Karpas-422 (cell line): ENCODE data around the gene KCNQ1. TPM values are rescaled to one million over a fixed set of nuclear protein-coding genes. Genes with fewer than 3 reads are reported as not detected.

ENCODE experiments used
- DNase-seq: peaks from one replicate; pipeline ENCODE4 v3.0.0-alpha.2; 2015
- H2AFZ ChIP-seq: fragments of 200-600 bp; sonication (generic); 2 replicates; pipeline ENCODE4 v1.6.1; 2014; ENCODE audit warnings: antibody characterized with exemption, low read length, mixed read lengths
- H3K27ac ChIP-seq: fragments of 200-600 bp; sonication (generic); 2 replicates; pipeline ENCODE4 v1.5.1; 2014; ENCODE audit warnings: mild to moderate bottlenecking, low read length, moderate library complexity
- H3K27me3 ChIP-seq: fragments of 200-600 bp; sonication (generic); 2 replicates; pipeline ENCODE4 v1.6.1; 2014; ENCODE audit warnings: low read length, mixed read lengths
- H3K36me3 ChIP-seq: fragments of 200-600 bp; sonication (generic); 2 replicates; pipeline ENCODE4 v1.6.1; 2014; ENCODE audit warnings: low read length, mixed read lengths; ENCODE audit not compliant: insufficient read depth
- H3K4me1 ChIP-seq: fragments of 200-600 bp; sonication (generic); 2 replicates; pipeline ENCODE4 v1.6.1; 2014; ENCODE audit warnings: mild to moderate bottlenecking, low read length, mixed read lengths
- H3K4me2 ChIP-seq: fragments of 200-600 bp; sonication (generic); 2 replicates; pipeline ENCODE4 v1.6.1; 2014; ENCODE audit warnings: low read length, low read depth, mild to moderate bottlenecking; ENCODE audit not compliant: poor library complexity, severe bottlenecking
- H3K4me3 ChIP-seq: fragments of 200-600 bp; sonication (generic); 2 replicates; pipeline ENCODE4 v1.5.1; 2014; ENCODE audit warnings: mild to moderate bottlenecking, antibody characterized with exemption, low read length, mixed read lengths
- H3K79me2 ChIP-seq: fragments of 200-600 bp; sonication (generic); 2 replicates; pipeline ENCODE4 v1.6.1; 2014; ENCODE audit warnings: mild to moderate bottlenecking, low read length, mixed read lengths
- H3K9ac ChIP-seq: fragments of 200-600 bp; sonication (generic); 2 replicates; pipeline ENCODE4 v1.6.0; 2014; ENCODE audit warnings: low read length
- H3K9me2 ChIP-seq: fragments of 200-600 bp; sonication (generic), shearing (Covaris generic); replicated peaks from 2 replicates; pipeline ENCODE4 v1.6.0; 2014; ENCODE audit warnings: mild to moderate bottlenecking, low read length, moderate library complexity; ENCODE audit not compliant: insufficient read depth
- H3K9me3 ChIP-seq: fragments of 300-700, 200-600 bp; sonication (generic); 2 replicates; pipeline ENCODE4 v1.6.1; 2014; ENCODE audit warnings: low read length, mixed read lengths
- H4K20me1 ChIP-seq: fragments of 200-600 bp; sonication (generic); 2 replicates; pipeline ENCODE4 v1.6.1; 2014; ENCODE audit warnings: mild to moderate bottlenecking, antibody characterized with exemption, low read length, low read depth; ENCODE audit not compliant: insufficient read depth
- total RNA-seq: library from RNA; depleted of rRNA; stranded (reverse); fragments of >200 nt; shearing (Covaris generic); gene quantifications from 2 replicates; pipeline ENCODE4 v1.2.3, GENCODE V29; 2014; ENCODE audit warnings: low replicate concordance

KCNQ1 gene
- total RNA-seq, 1 experiment from 2014 or later, result not detected

- Histone ChIP-seq H3K9me2 (no peaks in the 10 kb centered on the region), H3K4me2 (no peak overlapping the region), H3K4me1 (no peaks in the 10 kb centered on the region), H3K9ac (no peak overlapping the region), H3K4me3 (no peak overlapping the region), H3K36me3 (no peaks in the 10 kb centered on the region), H4K20me1 (no peaks in the 10 kb centered on the region), H3K9me3 (no peaks in the 10 kb centered on the region), H2AFZ (no peak overlapping the region), H3K79me2 (no peaks in the 10 kb centered on the region), H3K27ac (no peak overlapping the region), H3K27me3 (no peaks in the 10 kb centered on the region)
- no peak for DNase-seq
Observed at GRCh38 chr11:2858995-2859698, 414.3 kb downstream of the KCNQ1 start.

DNA sequence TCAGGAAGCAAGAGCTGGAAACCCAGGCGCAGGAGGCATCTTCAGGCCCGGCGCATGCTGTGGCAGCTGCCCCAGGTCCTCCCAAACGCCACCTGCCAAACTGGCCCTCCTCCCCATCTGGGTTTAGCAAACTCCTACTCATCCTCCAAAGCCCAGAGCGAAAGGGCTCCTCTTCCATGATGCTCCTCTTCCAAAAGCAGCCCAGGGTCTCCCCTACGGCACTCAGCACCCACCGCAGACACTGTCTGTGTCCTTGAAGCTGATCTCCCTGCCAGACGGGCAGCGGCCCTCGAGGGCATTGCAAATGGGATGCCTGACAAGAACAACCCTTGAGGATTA is 414.9 kb downstream of the KCNQ1 start:
- H3K4me3 ChIP-seq, result no peak overlapping the region
- no peak overlapping the region for H3K9ac ChIP-seq
- no peaks in the 10 kb centered on the region for H3K27me3 ChIP-seq
- H3K27ac ChIP-seq, result no peak overlapping the region
- H4K20me1 ChIP-seq, result no peaks in the 10 kb centered on the region
- H3K79me2 ChIP-seq, result no peaks in the 10 kb centered on the region
- no peaks in the 10 kb centered on the region for H3K9me3 ChIP-seq
- H3K4me1 ChIP-seq, result no peaks in the 10 kb centered on the region
- no peak for DNase-seq
- H3K36me3 ChIP-seq, result no peaks in the 10 kb centered on the region
- no peak overlapping the region for H3K4me2 ChIP-seq
- no peak overlapping the region for H2AFZ ChIP-seq
- H3K9me2 ChIP-seq, result no peaks in the 10 kb centered on the region

GRCh38 chr11:2860636-2861035 is 415.8 kb downstream of the KCNQ1 start:
- H3K4me2 ChIP-seq, result no peak overlapping the region
- no peak for DNase-seq
- H3K4me3 ChIP-seq, result no peak overlapping the region
- no peaks in the 10 kb centered on the region for H3K79me2 ChIP-seq
- no peaks in the 10 kb centered on the region for H3K27me3 ChIP-seq
- H3K9ac ChIP-seq, result no peak overlapping the region
- H4K20me1 ChIP-seq, result no peaks in the 10 kb centered on the region
- H2AFZ ChIP-seq, result no peak overlapping the region
- no peak overlapping the region for H3K27ac ChIP-seq
- H3K9me3 ChIP-seq, result no peaks in the 10 kb centered on the region
- no peaks in the 10 kb centered on the region for H3K4me1 ChIP-seq
- no peaks in the 10 kb centered on the region for H3K36me3 ChIP-seq
- no peaks in the 10 kb centered on the region for H3K9me2 ChIP-seq

GRCh38 chr11:2862395-2863275 is 417.8 kb downstream of the KCNQ1 start:
- Histone ChIP-seq H3K36me3 (no peaks in the 10 kb centered on the region), H3K9ac (no peak overlapping the region), H4K20me1 (no peaks in the 10 kb centered on the region), H3K27ac (no peak overlapping the region), H2AFZ (no peak overlapping the region), H3K4me1 (no peaks in the 10 kb centered on the region), H3K4me2 (no peak overlapping the region), H3K9me2 (no peaks in the 10 kb centered on the region), H3K9me3 (no peaks in the 10 kb centered on the region), H3K27me3 (no peaks in the 10 kb centered on the region), H3K4me3 (no peak overlapping the region), H3K79me2 (no peaks in the 10 kb centered on the region)
- no peak for DNase-seq

DNA sequence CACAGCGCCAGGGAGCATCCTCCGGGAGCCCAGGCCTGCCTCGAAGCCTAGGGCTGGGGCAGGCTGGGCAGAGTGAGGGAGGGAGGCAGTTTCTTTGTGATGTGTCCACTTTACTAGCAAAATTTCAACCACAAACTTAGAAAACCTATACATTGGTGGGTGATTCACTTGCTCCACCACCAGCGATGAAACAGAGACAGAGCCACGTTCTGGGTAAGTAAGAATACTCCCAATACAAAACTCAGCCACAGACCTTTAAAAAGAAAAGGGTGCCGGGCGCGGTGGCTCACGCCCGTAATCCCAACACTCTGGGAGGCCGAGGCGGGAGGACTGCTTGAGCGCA is 418.4 kb downstream of the KCNQ1 start:
- DNase-seq, result no peak

DNA sequence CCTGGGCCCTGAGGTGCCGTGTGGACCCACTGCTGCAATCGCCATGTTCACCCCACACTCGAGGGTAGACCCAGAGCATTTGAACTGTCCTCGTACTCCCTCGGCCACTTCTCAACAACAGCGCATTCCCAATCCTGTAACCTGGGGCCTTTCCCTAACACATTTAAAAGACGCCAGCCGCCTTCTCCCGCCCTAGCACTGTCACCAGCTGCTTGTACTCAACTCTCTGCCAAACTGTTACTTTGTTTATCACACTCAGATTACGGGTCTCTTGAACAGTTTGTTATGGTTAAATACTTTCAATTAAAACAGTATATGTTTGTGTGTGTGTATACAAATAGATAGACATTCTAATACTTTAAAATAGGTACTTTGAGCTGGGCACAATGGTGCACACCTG is 420.1 kb downstream of the KCNQ1 start:
- Histone ChIP-seq H4K20me1 (no peaks in the 10 kb centered on the region), H3K27me3 (no peaks in the 10 kb centered on the region), H3K4me2 (no peak overlapping the region), H3K27ac (no peak overlapping the region), H3K9me3 (no peaks in the 10 kb centered on the region), H3K9ac (no peak overlapping the region), H3K4me3 (no peak overlapping the region), H3K79me2 (no peaks in the 10 kb centered on the region), H3K4me1 (no peaks in the 10 kb centered on the region), H2AFZ (no peak overlapping the region), H3K36me3 (no peaks in the 10 kb centered on the region), H3K9me2 (no peaks in the 10 kb centered on the region)
- DNase-seq, result no peak

More for the DNA sequence above, 418.4 kb downstream of the KCNQ1 start:
- no peaks in the 10 kb centered on the region for H3K4me1 ChIP-seq
- H3K9me2 ChIP-seq, result no peaks in the 10 kb centered on the region
- H3K9ac ChIP-seq, result no peak overlapping the region
- no peak overlapping the region for H3K4me3 ChIP-seq
- H3K27me3 ChIP-seq, result no peaks in the 10 kb centered on the region
- H3K4me2 ChIP-seq, result no peak overlapping the region
- H3K79me2 ChIP-seq, result no peaks in the 10 kb centered on the region
- no peaks in the 10 kb centered on the region for H4K20me1 ChIP-seq
- H3K27ac ChIP-seq, result no peak overlapping the region
- H3K36me3 ChIP-seq, result no peaks in the 10 kb centered on the region
- no peak overlapping the region for H2AFZ ChIP-seq
- H3K9me3 ChIP-seq, result no peaks in the 10 kb centered on the region

DNA sequence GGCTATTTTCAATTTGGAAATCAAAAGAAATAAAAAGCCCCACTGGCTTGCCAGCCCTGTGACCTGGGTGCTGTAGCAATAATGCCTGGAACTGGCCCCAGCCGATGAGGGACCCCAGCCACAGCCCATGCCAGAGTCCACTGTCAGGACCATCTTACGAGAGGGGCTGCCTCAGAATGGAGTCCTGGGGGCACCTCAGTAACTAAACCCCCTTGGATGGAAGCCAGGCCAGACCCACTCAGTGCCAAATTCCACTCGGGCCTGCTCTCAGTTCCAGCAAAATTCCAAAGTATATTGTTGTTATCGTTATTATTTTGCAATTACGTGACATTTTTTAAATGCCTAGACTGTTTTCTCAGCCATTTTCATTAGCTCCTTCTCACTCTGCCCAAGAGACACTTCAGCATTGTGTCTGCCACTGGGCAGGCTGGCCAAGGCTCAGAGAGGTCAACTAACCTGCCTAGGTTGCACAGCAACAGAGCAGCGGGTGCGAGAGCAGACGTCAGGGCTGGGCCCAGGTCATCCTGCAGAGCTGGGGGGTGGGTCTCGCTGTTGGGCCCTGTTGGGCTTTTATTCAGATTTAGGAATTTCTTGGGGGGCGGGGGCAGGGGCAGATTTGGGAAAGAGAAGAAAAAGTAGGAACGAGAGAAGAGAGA is 421.2 kb downstream of the KCNQ1 start:
- no peak for DNase-seq
- Histone ChIP-seq H4K20me1 (no peaks in the 10 kb centered on the region), H3K4me3 (no peak overlapping the region), H3K36me3 (no peaks in the 10 kb centered on the region), H3K9me2 (no peaks in the 10 kb centered on the region), H3K9me3 (no peaks in the 10 kb centered on the region), H3K4me1 (no peaks in the 10 kb centered on the region), H2AFZ (no peak overlapping the region), H3K27ac (no peak overlapping the region), H3K27me3 (no peaks in the 10 kb centered on the region), H3K4me2 (no peak overlapping the region), H3K9ac (no peak overlapping the region), H3K79me2 (no peaks in the 10 kb centered on the region)

DNA sequence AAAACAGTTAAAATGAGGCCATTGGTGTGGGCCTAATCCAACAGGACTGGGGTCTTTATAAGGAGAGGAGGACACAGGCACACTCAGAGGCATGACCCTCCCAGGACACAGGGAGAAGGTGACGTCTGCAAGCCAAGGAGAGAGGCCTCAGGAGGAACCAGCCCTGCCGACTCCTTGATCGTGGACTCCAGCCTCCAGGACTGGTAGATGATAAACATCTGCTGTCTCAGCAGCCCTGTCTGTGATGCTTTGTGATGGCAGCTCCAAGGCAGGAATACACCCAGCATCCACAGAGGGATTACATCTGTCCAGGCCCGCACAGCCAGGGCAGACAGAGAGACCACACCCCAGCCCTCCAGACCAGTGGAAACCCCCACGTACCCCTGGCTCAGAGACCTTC is 422.3 kb downstream of the KCNQ1 start:
- no peaks in the 10 kb centered on the region for H3K4me1 ChIP-seq
- no peak overlapping the region for H2AFZ ChIP-seq
- H3K9ac ChIP-seq, result no peak overlapping the region
- no peaks in the 10 kb centered on the region for H3K9me2 ChIP-seq
- no peaks in the 10 kb centered on the region for H3K36me3 ChIP-seq
- no peaks in the 10 kb centered on the region for H3K27me3 ChIP-seq
- no peak overlapping the region for H3K27ac ChIP-seq
- H3K79me2 ChIP-seq, result no peaks in the 10 kb centered on the region
- H3K4me2 ChIP-seq, result no peak overlapping the region
- H4K20me1 ChIP-seq, result no peaks in the 10 kb centered on the region
- no peak overlapping the region for H3K4me3 ChIP-seq
- DNase-seq, result no peak
- H3K9me3 ChIP-seq, result no peaks in the 10 kb centered on the region
